ENCODE measurements around the gene CHRM3.
"Not testable (repeated sequence)": the region's sequence is repeated elsewhere in the genome, so short reads cannot be mapped to it uniquely, and the experiment has no call there.

CHRM3 gene

GRCh38 chr1:239386453-239387303, at the start of gene CHRM3:
CHRM3 (plus strand) TSS chr1:239386568; CDS start chr1:239907452, 520,884 bp downstream.
- no peak for DNase-seq (ENCODE audit: low read depth)

GRCh38 chr1:239337799-239338430, 48.5 kb upstream of the CHRM3 start:
- no peak for DNase-seq (ENCODE audit: low read depth)

GRCh38 chr1:239347776-239348175, 38.6 kb upstream of the CHRM3 start:
- no peak for DNase-seq (ENCODE audit: low read depth)

GRCh38 chr1:239348635-239349353, 37.6 kb upstream of the CHRM3 start:
- no peak for DNase-seq (ENCODE audit: low read depth)

- no peak for DNase-seq (ENCODE audit: low read depth)
Observed at GRCh38 chr1:239349699-239350098, 36.7 kb upstream of the CHRM3 start.

GRCh38 chr1:239353536-239353935, 32.8 kb upstream of the CHRM3 start:
- no peak for DNase-seq (ENCODE audit: low read depth)

GRCh38 chr1:239354231-239354630, 32.1 kb upstream of the CHRM3 start:
- DNase-seq (ENCODE audit: low read depth) = no peak

GRCh38 chr1:239357867-239358266, 28.5 kb upstream of the CHRM3 start:
- no peak for DNase-seq (ENCODE audit: low read depth)

GRCh38 chr1:239361403-239361802, 25.0 kb upstream of the CHRM3 start:
- DNase-seq (ENCODE audit: low read depth) = no peak

GRCh38 chr1:239363930-239364329, 22.4 kb upstream of the CHRM3 start:
- DNase-seq (ENCODE audit: low read depth) = no peak

- no peak for DNase-seq (ENCODE audit: low read depth)
Observed at GRCh38 chr1:239367196-239367810, 19.1 kb upstream of the CHRM3 start.

GRCh38 chr1:239368436-239369109, 17.8 kb upstream of the CHRM3 start:
- DNase-seq (ENCODE audit: low read depth) = no peak

GRCh38 chr1:239370869-239371268, 15.5 kb upstream of the CHRM3 start:
- not testable (repeated sequence) for DNase-seq (ENCODE audit: low read depth)

- DNase-seq (ENCODE audit: low read depth) = no peak
Observed at GRCh38 chr1:239382666-239383065, 3.7 kb upstream of the CHRM3 start.

GRCh38 chr1:239383714-239384113, 2.7 kb upstream of the CHRM3 start:
- DNase-seq (ENCODE audit: low read depth) = no peak

GRCh38 chr1:239387304-239388158, 1.2 kb downstream of the CHRM3 start:
- no peak for DNase-seq (ENCODE audit: low read depth)

- DNase-seq (ENCODE audit: low read depth) = no peak
Observed at GRCh38 chr1:239388159-239388485, 1.8 kb downstream of the CHRM3 start.

- DNase-seq (ENCODE audit: low read depth) = no peak
Observed at GRCh38 chr1:239388578-239388977, 2.2 kb downstream of the CHRM3 start.

- no peak for DNase-seq (ENCODE audit: low read depth)
Observed at GRCh38 chr1:239389703-239390102, 3.3 kb downstream of the CHRM3 start.

- no peak for DNase-seq (ENCODE audit: low read depth)
Observed at GRCh38 chr1:239392271-239392670, 5.9 kb downstream of the CHRM3 start.

GRCh38 chr1:239394107-239394506, 7.7 kb downstream of the CHRM3 start:
- no peak for DNase-seq (ENCODE audit: low read depth)

Data from stimulated activated CD8-positive, alpha-beta memory T cell treated with anti-CD3 and anti-CD28 coated beads, Interleukin-7, amount 100 ng/mL, for 24 hours (primary cell).